A549 (cell line): ENCODE results near the gene TRIM8. TPM values are rescaled to one million over a fixed set of nuclear protein-coding genes. Genes with fewer than 3 reads are reported as not detected.

Experiments used
- ATAC-seq, 2 experiments: fragments of 200-7000 bp in 1 of 2; fragments of >200 bp in 1 of 2; cut with Nextera tagmentation in 1 of 2; cut with Tn5 transposase in 1 of 2; 3 replicates each; pipeline versions ENCODE4 v1.8.0 to v1.9.1; 2018 to 2020; ENCODE audit warnings: mild to moderate bottlenecking in 1 of 2, moderate library complexity in 1 of 2
- CTCF ChIA-PET: fragments of 300-600 bp; sonication (Branson Sonifier 250); formaldehyde crosslinking; extraction: SDS; loops from one replicate; lab custom pipeline; 2021; ENCODE audit warnings: antibody characterized with exemption, inconsistent platforms; lab: Yijun Ruan, JAX
- POLR2A ChIA-PET: fragments of 350-600 bp; formaldehyde crosslinking; extraction: SDS; loops from one replicate; lab custom pipeline; 2021; ENCODE audit warnings: antibody characterized with exemption, inconsistent platforms; lab: Yijun Ruan, JAX
- DNase-seq, 2 experiments: peaks; one replicate each; pipeline versions ENCODE4 v3.0.0 to v3.0.0-alpha.2; 2011 to 2016; ENCODE audit warnings: low read depth in 1 of 2, low spot score in 1 of 2
- FAIRE-seq: peaks from 2 replicates; lab custom pipeline; 2011; peaks lifted over from hg19 to GRCh38; lab: Jason Lieb, UNC
- H3K27ac ChIP-seq, 2 experiments: fragments of >200 bp; sonication (Bioruptor Twin); formaldehyde crosslinking; 3 replicates each; pipeline ENCODE4 v1.5.1; 2016 to 2017
- H3K4me1 ChIP-seq: fragments of >200 bp; sonication (Bioruptor Twin); formaldehyde crosslinking; 3 replicates; pipeline ENCODE4 v1.6.1; 2016
- H3K4me2 ChIP-seq: fragments of >200 bp; sonication (Bioruptor Twin); formaldehyde crosslinking; 3 replicates; pipeline ENCODE4 v1.6.1; 2016
- H3K4me3 ChIP-seq: fragments of >200 bp; sonication (Bioruptor Twin); formaldehyde crosslinking; 3 replicates; pipeline ENCODE4 v1.5.1; 2016
- H3K9me3 ChIP-seq: fragments of >200 bp; sonication (Bioruptor Twin); formaldehyde crosslinking; 3 replicates; pipeline ENCODE4 v1.6.1; 2016
- BHLHE40 ChIP-seq: IDR thresholded peaks from 2 replicates; pipeline ENCODE4 v1.6.1; 2012; ENCODE audit warnings: low read depth, low read length, inconsistent platforms
- HOXA7 ChIP-seq: fragments of 250-450 bp; sonication (Bioruptor Pico); IDR thresholded peaks from 2 replicates; pipeline ENCODE4 v1.5.0; 2020; ENCODE audit warnings: mild to moderate bottlenecking, moderate library complexity
- MAFK ChIP-seq: fragments of 450-650 bp; IDR thresholded peaks from 2 replicates; pipeline ENCODE4 v1.6.1; 2014; ENCODE audit not compliant: partially characterized antibody
- MYC ChIP-seq: IDR thresholded peaks from 2 replicates; pipeline ENCODE4 v1.6.1; 2012; ENCODE audit warnings: mild to moderate bottlenecking, inconsistent platforms, low read length, improper control_type of control experiment, borderline replicate concordance
- PHF8 ChIP-seq: fragments of 200-600 bp; sonication (generic); IDR thresholded peaks from 2 replicates; pipeline ENCODE4 v1.6.1; 2016; ENCODE audit warnings: low read depth, mild to moderate bottlenecking, antibody characterized with exemption, moderate library complexity, borderline replicate concordance
- RARB ChIP-seq: fragments of 250-450 bp; sonication (Bioruptor Pico); IDR thresholded peaks from 2 replicates; pipeline ENCODE4 v1.8.0; 2021; ENCODE audit warnings: mild to moderate bottlenecking, moderate library complexity
- SREBF2 ChIP-seq: fragments of 450-650 bp; IDR thresholded peaks from 2 replicates; pipeline ENCODE4 v1.6.1; 2014; ENCODE audit warnings: mild to moderate bottlenecking, moderate library complexity
- ZC3H11A ChIP-seq: fragments of 450-650 bp; IDR thresholded peaks from 2 replicates; pipeline ENCODE4 v1.6.1; 2014; ENCODE audit warnings: antibody characterized with exemption, mild to moderate bottlenecking
- ZSCAN20 ChIP-seq: fragments of 250-450 bp; sonication (Bioruptor Pico); IDR thresholded peaks from 2 replicates; pipeline ENCODE4 v1.8.0; 2022; ENCODE audit warnings: mild to moderate bottlenecking, moderate library complexity
- WGBS: methylation state at CpG from one replicate; pipeline ENCODE4 v1.1.6; 2017; ENCODE audit errors: missing lambda C conversion rate; 5-methylcytosine and 5-hydroxymethylcytosine counted together
- polyA plus RNA-seq, 4 experiments: library from polyadenylated mRNA; depleted of rRNA in 3 of 4; stranded (reverse); fragments of >200 nt; fragmentation: RNase III in 1 of 4; extraction: RNeasy Plus Mini Kit Qiagen cat#74134 plus additional on column Dnase treatment in 1 of 4; gene quantifications; 2 replicates in 3 of 4; 3 replicates in 1 of 4; pipeline ENCODE4 v1.2.3, GENCODE V29; 2011 to 2017
- TF ChIP-seq, protein P1 (sequence below): fragments of 250-450 bp; sonication (Bioruptor Pico); IDR thresholded peaks from 2 replicates; pipeline ENCODE4 v1.5.0; 2021; ENCODE audit warnings: mild to moderate bottlenecking, moderate library complexity, borderline replicate concordance
- TF ChIP-seq, protein P2 (sequence below): fragments of 200-600 bp; sonication (generic); IDR thresholded peaks from 2 replicates; pipeline ENCODE4 v1.6.1; 2016; ENCODE audit warnings: antibody characterized with exemption, mild to moderate bottlenecking, moderate library complexity
- TF ChIP-seq, protein P3 (sequence below): IDR thresholded peaks from 2 replicates; pipeline ENCODE4 v1.6.1; 2012

The TRIM8 gene
- polyA plus RNA-seq, 2 of the 4 experiments (the other 2 are of a cell fraction): 22.8 to 32.5 TPM

DNA sequence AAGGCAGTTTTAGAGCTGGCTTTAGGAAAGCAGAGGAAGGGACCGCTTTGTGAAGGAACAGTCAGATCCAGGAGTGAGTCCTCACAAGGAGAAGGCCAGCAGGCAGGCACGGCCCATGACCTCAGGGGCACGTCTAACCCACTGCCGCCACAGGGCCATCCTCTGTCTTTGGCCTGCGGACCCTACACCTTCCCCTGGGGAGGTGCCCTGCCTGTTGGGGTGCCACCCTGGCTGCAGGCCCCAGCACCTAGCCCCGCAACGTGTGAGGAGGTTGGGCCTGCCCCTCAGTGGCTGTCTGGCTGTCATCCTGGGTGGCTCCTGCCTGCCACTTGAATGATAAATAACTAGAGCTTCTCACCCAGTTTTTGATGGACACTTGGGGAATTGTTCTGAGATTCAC lies 31.0 kb upstream of the TRIM8 start:
- H3K4me1 ChIP-seq: peaks cover 5% of the 10 kb centered on the region
- ATAC-seq (no peak), DNase-seq (no peak), FAIRE-seq (no peak)
- no peak overlapping the region for H3K27ac ChIP-seq
- H3K4me2 ChIP-seq: no peak overlapping the region
- no peaks in the 10 kb centered on the region for H3K9me3 ChIP-seq
- WGBS: 90% methylated on average over 7 of the region's 7 CpGs
- CTCF ChIA-PET: interaction anchor here (1.0 to 1.4 kb wide), 2 partner anchors 30 to 31 kb away, joined by 3 read pairs; partner anchors contain the start of gene TRIM8
- POLR2A ChIA-PET: interaction anchor here (0.9 kb wide), 1 partner anchor 29 kb away, joined by 4 read pairs; no protein-coding TSS in a partner anchor
- no peak for TF ChIP-seq PHF8
- TF ChIP-seq, protein P1, sequence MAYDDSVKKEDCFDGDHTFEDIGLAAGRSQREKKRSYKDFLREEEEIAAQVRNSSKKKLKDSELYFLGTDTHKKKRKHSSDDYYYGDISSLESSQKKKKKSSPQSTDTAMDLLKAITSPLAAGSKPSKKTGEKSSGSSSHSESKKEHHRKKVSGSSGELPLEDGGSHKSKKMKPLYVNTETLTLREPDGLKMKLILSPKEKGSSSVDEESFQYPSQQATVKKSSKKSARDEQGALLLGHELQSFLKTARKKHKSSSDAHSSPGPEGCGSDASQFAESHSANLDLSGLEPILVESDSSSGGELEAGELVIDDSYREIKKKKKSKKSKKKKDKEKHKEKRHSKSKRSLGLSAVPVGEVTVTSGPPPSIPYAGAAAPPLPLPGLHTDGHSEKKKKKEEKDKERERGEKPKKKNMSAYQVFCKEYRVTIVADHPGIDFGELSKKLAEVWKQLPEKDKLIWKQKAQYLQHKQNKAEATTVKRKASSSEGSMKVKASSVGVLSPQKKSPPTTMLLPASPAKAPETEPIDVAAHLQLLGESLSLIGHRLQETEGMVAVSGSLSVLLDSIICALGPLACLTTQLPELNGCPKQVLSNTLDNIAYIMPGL (CRISPR knock-in tag): no peak
- H3K4me3 ChIP-seq: no peak overlapping the region

DNA sequence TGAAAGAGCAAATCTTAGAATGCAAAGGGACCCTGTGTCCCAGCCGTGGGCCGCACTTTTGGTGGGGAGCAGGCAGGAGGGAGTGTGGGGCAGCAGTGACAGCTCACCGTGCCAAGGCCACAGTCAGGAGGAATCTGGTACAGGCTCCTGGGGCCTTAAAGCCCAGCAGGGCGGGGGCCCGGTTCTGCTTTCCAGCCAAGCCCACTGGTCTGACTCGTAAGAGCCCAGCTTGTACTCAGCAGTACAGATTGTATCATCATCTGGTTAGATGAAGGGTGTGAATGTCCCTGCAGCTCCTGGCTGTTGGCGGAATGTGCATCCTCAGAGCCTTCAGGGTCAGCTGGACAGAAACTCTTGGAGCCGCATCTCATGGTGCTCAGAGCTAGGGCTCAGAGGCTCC lies 30.5 kb upstream of the TRIM8 start:
- DNase-seq (no peak), FAIRE-seq (no peak), ATAC-seq (no peak)
- Histone ChIP-seq H3K4me1 (peaks cover 5% of the 10 kb centered on the region), H3K27ac (no peak overlapping the region), H3K4me3 (no peak overlapping the region), H3K9me3 (no peaks in the 10 kb centered on the region), H3K4me2 (no peak overlapping the region)
- ChIA-PET CTCF (interaction anchor here (1.0 to 3.4 kb wide), 3 partner anchors 9 to 31 kb away, joined by 3 to 11 read pairs (median 3); partner anchors contain the start of gene TRIM8), POLR2A (interaction anchor here (0.7 to 0.9 kb wide), 2 partner anchors 18 to 28 kb away, joined by 3 to 4 read pairs; no protein-coding TSS in a partner anchor)
- 85% methylated on average over 7 of the region's 8 CpGs for WGBS
- TF ChIP-seq, protein P1 (CRISPR knock-in tag): no peak
- TF ChIP-seq ZSCAN20 (CRISPR knock-in tag): no peak

DNA sequence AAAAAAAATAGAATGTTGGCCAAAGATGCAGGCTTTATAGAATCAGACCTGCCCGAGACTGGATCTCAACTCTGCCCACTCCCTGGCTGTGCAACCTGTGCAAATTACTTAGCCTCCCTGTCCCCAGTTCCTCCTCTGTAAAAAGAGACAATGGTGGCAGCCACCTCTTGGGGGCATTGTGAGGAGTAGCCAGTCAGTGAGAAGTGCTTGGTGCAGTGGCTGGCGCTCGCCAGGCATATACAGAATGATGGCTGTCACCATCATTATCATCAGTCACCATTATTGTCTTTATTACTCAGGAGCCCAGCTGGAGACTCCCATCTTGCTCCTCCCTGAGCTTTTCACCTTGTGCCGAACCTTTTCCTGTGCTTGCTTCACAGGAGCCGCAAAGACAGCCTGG lies 29.4 kb upstream of the TRIM8 start:
- TF ChIP-seq SREBF2 (no peak), ZC3H11A (no peak), RARB (CRISPR knock-in tag) (no peak), MYC (no peak), HOXA7 (no peak), BHLHE40 (no peak), MAFK (no peak)
- TF ChIP-seq, protein P2, sequence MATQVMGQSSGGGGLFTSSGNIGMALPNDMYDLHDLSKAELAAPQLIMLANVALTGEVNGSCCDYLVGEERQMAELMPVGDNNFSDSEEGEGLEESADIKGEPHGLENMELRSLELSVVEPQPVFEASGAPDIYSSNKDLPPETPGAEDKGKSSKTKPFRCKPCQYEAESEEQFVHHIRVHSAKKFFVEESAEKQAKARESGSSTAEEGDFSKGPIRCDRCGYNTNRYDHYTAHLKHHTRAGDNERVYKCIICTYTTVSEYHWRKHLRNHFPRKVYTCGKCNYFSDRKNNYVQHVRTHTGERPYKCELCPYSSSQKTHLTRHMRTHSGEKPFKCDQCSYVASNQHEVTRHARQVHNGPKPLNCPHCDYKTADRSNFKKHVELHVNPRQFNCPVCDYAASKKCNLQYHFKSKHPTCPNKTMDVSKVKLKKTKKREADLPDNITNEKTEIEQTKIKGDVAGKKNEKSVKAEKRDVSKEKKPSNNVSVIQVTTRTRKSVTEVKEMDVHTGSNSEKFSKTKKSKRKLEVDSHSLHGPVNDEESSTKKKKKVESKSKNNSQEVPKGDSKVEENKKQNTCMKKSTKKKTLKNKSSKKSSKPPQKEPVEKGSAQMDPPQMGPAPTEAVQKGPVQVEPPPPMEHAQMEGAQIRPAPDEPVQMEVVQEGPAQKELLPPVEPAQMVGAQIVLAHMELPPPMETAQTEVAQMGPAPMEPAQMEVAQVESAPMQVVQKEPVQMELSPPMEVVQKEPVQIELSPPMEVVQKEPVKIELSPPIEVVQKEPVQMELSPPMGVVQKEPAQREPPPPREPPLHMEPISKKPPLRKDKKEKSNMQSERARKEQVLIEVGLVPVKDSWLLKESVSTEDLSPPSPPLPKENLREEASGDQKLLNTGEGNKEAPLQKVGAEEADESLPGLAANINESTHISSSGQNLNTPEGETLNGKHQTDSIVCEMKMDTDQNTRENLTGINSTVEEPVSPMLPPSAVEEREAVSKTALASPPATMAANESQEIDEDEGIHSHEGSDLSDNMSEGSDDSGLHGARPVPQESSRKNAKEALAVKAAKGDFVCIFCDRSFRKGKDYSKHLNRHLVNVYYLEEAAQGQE: no peak
- TF ChIP-seq, protein P3, sequence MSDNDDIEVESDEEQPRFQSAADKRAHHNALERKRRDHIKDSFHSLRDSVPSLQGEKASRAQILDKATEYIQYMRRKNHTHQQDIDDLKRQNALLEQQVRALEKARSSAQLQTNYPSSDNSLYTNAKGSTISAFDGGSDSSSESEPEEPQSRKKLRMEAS: no peak
- H3K4me1 ChIP-seq: peaks cover 5% of the 10 kb centered on the region
- no peaks in the 10 kb centered on the region for H3K9me3 ChIP-seq
- no peak for DNase-seq
- ChIA-PET CTCF (interaction anchor here (0.8 to 3.4 kb wide), 7 partner anchors 9 to 51 kb away, joined by 3 to 11 read pairs (median 5); partner anchors contain the start of gene TRIM8), POLR2A (no interaction called here)
- FAIRE-seq: no peak
- H3K27ac ChIP-seq: no peak overlapping the region
- H3K4me3 ChIP-seq: no peak overlapping the region
- ATAC-seq: no peak
- H3K4me2 ChIP-seq: no peak overlapping the region
- 84% methylated on average over 5 of the region's 5 CpGs for WGBS
